GM10266 (cell line): ENCODE measurements around the gene ARHGEF38.
"Not testable (repeated sequence)": the region's sequence is repeated elsewhere in the genome, so short reads cannot be mapped to it uniquely, and the experiment has no call there.

Source experiments
- DNase-seq: peaks from one replicate; pipeline ENCODE4 v3.0.0; 2012; ENCODE audit errors: extremely low spot score
- TF ChIP-seq, protein P1 (sequence below): IDR thresholded peaks from 2 replicates; pipeline ENCODE4 v1.5.1; 2012; ENCODE audit warnings: mild to moderate bottlenecking, low read depth; ENCODE audit not compliant: control insufficient read depth, insufficient read depth; ENCODE audit errors: missing control alignments

The ARHGEF38 gene

DNA sequence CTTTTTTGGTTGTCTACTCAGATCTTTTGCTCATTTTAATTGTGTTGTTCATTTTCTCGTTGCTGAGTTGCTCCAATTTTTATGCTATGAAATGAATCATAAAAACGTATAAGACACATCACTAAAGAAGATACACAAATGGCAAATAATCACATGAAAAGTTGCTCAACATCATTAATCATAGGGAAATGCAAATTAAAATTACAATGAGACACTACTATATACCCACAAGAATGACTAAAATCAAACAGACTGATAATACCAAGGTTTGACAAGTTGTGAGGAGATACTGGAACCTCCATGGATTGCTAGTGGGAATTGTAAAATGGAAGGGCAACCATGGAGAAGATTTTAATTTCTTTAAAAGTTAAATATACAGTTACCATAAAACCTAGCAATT is 173.2 kb downstream of the ARHGEF38 start:
- DNase-seq = no peak
- TF ChIP-seq, protein P1, sequence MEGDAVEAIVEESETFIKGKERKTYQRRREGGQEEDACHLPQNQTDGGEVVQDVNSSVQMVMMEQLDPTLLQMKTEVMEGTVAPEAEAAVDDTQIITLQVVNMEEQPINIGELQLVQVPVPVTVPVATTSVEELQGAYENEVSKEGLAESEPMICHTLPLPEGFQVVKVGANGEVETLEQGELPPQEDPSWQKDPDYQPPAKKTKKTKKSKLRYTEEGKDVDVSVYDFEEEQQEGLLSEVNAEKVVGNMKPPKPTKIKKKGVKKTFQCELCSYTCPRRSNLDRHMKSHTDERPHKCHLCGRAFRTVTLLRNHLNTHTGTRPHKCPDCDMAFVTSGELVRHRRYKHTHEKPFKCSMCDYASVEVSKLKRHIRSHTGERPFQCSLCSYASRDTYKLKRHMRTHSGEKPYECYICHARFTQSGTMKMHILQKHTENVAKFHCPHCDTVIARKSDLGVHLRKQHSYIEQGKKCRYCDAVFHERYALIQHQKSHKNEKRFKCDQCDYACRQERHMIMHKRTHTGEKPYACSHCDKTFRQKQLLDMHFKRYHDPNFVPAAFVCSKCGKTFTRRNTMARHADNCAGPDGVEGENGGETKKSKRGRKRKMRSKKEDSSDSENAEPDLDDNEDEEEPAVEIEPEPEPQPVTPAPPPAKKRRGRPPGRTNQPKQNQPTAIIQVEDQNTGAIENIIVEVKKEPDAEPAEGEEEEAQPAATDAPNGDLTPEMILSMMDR = no peak

DNA sequence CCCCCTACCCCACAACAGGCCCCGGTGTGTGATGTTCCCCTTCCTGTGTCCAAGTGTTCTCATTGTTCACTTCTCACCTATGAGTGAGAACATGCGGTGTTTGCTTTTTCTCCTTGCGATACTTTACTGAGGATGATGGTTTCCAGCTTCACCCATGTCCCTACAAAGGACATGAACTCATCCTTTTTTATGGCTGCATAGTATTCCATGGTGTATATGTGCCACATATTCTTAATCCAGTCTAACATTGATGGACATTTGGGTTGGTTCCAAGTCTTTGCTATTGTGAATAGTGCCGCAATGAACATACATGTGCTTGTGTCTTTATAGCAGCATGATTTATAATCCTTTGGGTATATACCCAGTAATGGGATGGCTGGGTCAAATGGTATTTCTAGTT is 177.5 kb downstream of the ARHGEF38 start:
- not testable (repeated sequence) for DNase-seq
